WTC11 (cell line): ENCODE results near the gene ZBTB43.

ENCODE experiments used
- CTCF ChIP-seq: fragments of 200-600 bp; IDR thresholded peaks from 2 replicates; pipeline ENCODE4 v1.8.0; 2022; ENCODE audit warnings: antibody characterized with exemption
- E2F4 ChIP-seq: sonication (generic); formaldehyde crosslinking; IDR thresholded peaks from 2 replicates; pipeline ENCODE4 v1.8.1; 2022; ENCODE audit warnings: low read depth, mild to moderate bottlenecking, moderate library complexity, missing genetic modification reagents, borderline replicate concordance
- JUN ChIP-seq: sonication (generic); formaldehyde crosslinking; IDR thresholded peaks from 2 replicates; pipeline ENCODE4 v1.8.0; 2023; ENCODE audit warnings: mild to moderate bottlenecking, missing genetic modification reagents
- TCF7 ChIP-seq: sonication (generic); formaldehyde crosslinking; IDR thresholded peaks from 2 replicates; pipeline ENCODE4 v1.8.0; 2022; ENCODE audit warnings: mild to moderate bottlenecking, low read depth, missing genetic modification reagents, moderate library complexity
- ZNF232 ChIP-seq: sonication (generic); formaldehyde crosslinking; IDR thresholded peaks from 2 replicates; pipeline ENCODE4 v1.8.0; 2022; ENCODE audit warnings: mild to moderate bottlenecking, missing genetic modification reagents
- ZNF317 ChIP-seq: sonication (generic); formaldehyde crosslinking; IDR thresholded peaks from 2 replicates; pipeline ENCODE4 v1.8.1; 2023; ENCODE audit warnings: low read depth, mild to moderate bottlenecking, moderate library complexity, missing genetic modification reagents, borderline replicate concordance
- TF ChIP-seq, protein P1 (sequence below): sonication (generic); formaldehyde crosslinking; conservative IDR thresholded peaks from 2 replicates; pipeline ENCODE4 v1.8.1; 2022; ENCODE audit warnings: mild to moderate bottlenecking, missing genetic modification reagents

- TF ChIP-seq ZNF232 (CRISPR knock-in tag) (no peak), TCF7 (CRISPR knock-in tag) (no peak), CTCF (no peak), JUN (CRISPR knock-in tag) (no peak), E2F4 (no peak), ZNF317 (no peak)
- TF ChIP-seq, protein P1, sequence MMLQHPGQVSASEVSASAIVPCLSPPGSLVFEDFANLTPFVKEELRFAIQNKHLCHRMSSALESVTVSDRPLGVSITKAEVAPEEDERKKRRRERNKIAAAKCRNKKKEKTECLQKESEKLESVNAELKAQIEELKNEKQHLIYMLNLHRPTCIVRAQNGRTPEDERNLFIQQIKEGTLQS (CRISPR knock-in tag), result no peak
Observed at GRCh38 chr9:126827227-126827626, 22.4 kb downstream of the ZBTB43 start.
